ENCODE measurements around the gene SYTL3.

GRCh38 chr6:158630938-158631616 lies 18.8 kb upstream of the SYTL3 start:
- TF ChIP-seq CTCF (IDR thresholded peaks at IDR 0.05) (no peak), POLR2AphosphoS5 (IDR thresholded peaks at IDR 0.05) (no peak), POLR2A (IDR thresholded peaks at IDR 0.05) (no peak)

All from suprapubic skin (tissue), 4 donors.